ENCODE measurements around the gene NAPEPLD. TPM values are rescaled to one million over a fixed set of nuclear protein-coding genes. Genes with fewer than 3 reads are reported as not detected.
A peak's percentile ranks its signal among the peaks of the same experiment; 100 is the strongest.
"Not testable (repeated sequence)": the region's sequence is repeated elsewhere in the genome, so short reads cannot be mapped to it uniquely, and the experiment has no call there.

NAPEPLD gene
- total and polyA plus RNA-seq, 8 donors = 3.1 to 12.4 (median 5.0) TPM

- FAIRE-seq (no peak), ATAC-seq (peak in 3 of 4 donors; percentile 32 to 58 (median 56)), DNase-seq (peak in 1 of 6 donors; percentile 9)
- no peak for TF ChIP-seq CTCF (IDR thresholded peaks at IDR 0.05)
- H3K27me3 ChIP-seq = no peaks in the 10 kb centered on the region
- H3K4me1 ChIP-seq = peaks cover 0 to 8% (median 0%) of the 10 kb centered on the region in 3 donors
- H3K4me3 ChIP-seq = no peak overlapping the region
- intact Hi-C loops (cut with DNase I) = no loop called here
- WGBS, 2 donors = 90 to 92% methylated on average over 2 of the region's 2 CpGs
- no peak overlapping the region for H3K27ac ChIP-seq
- H3K9me3 ChIP-seq = no peaks in the 10 kb centered on the region
- no peaks in the 10 kb centered on the region for H3K36me3 ChIP-seq
These were observed 35.7 kb downstream of the NAPEPLD start for GRCh38 chr7:103113164-103113563.

- H3K4me3 ChIP-seq; H3K9me3 ChIP-seq; FAIRE-seq; H3K4me1 ChIP-seq; ATAC-seq; DNase-seq; H3K27ac ChIP-seq; H3K27me3 ChIP-seq; intact Hi-C loops (cut with DNase I): not testable (repeated sequence)
- H3K36me3 ChIP-seq = peaks cover 0 to 13% (median 5%) of the 10 kb centered on the region in 3 donors
- WGBS, 2 donors = 59 to 63% methylated on average over 6 of the region's 6 CpGs
These were observed 42.2 kb downstream of the NAPEPLD start for GRCh38 chr7:103106703-103107070.

GRCh38 chr7:103106005-103106702 lies 42.7 kb downstream of the NAPEPLD start:
- DNase-seq (peak in 1 of 6 donors; percentile 14), FAIRE-seq (no peak)

GRCh38 chr7:103101543-103101942 lies 47.4 kb downstream of the NAPEPLD start:
- no peak for TF ChIP-seq CTCF (IDR thresholded peaks at IDR 0.05)
- no peak for DNase-seq
- ATAC-seq = no peak
- Histone ChIP-seq H3K36me3 (peaks cover 0 to 13% (median 5%) of the 10 kb centered on the region in 3 donors), H3K27ac (no peak overlapping the region), H3K4me1 (no peaks in the 10 kb centered on the region), H3K27me3 (no peaks in the 10 kb centered on the region), H3K4me3 (no peak overlapping the region), H3K9me3 (no peaks in the 10 kb centered on the region)
- 40 to 44% methylated on average over 2 of the region's 2 CpGs for WGBS, 2 donors
- intact Hi-C loops (cut with DNase I) = no loop called here
- no peak for FAIRE-seq

More at GRCh38 chr7:103106005-103106702, 42.7 kb downstream of the NAPEPLD start:
- no peak overlapping the region for H3K27ac ChIP-seq
- no peaks in the 10 kb centered on the region for H3K9me3 ChIP-seq
- no peak for TF ChIP-seq CTCF (IDR thresholded peaks at IDR 0.05)
- H3K4me1 ChIP-seq = no peaks in the 10 kb centered on the region
- H3K36me3 ChIP-seq = peaks cover 0 to 13% (median 5%) of the 10 kb centered on the region in 3 donors
- intact Hi-C loops (cut with DNase I) = no loop called here
- 73 to 74% methylated on average over 12 of the region's 12 CpGs for WGBS, 2 donors
- no peaks in the 10 kb centered on the region for H3K27me3 ChIP-seq
- peak in 1 of 4 donors; percentile 9 for ATAC-seq
- H3K4me3 ChIP-seq = no peak overlapping the region

- ATAC-seq (no peak), DNase-seq (no peak), FAIRE-seq (no peak)
- Histone ChIP-seq H3K27me3 (no peaks in the 10 kb centered on the region), H3K4me1 (no peaks in the 10 kb centered on the region), H3K27ac (no peak overlapping the region), H3K4me3 (no peak overlapping the region), H3K9me3 (no peaks in the 10 kb centered on the region), H3K36me3 (peaks cover 0 to 13% (median 5%) of the 10 kb centered on the region in 3 donors)
- TF ChIP-seq CTCF (IDR thresholded peaks at IDR 0.05) = no peak
- 60 to 62% methylated on average over 3 of the region's 3 CpGs for WGBS, 2 donors
- intact Hi-C loops (cut with DNase I) = no loop called here
These were observed 48.6 kb downstream of the NAPEPLD start for GRCh38 chr7:103100348-103100747.
